HT-29 (cell line): Measurements from ENCODE around the gene FAM131C. TPM values are rescaled to one million over a fixed set of nuclear protein-coding genes. Genes with fewer than 3 reads are reported as not detected.

Experiments
- DNase-seq: peaks from one replicate; pipeline ENCODE4 v3.0.0-alpha.2; 2015; ENCODE audit warnings: low spot score
- total RNA-seq: library from RNA; depleted of rRNA; stranded (reverse); fragments of >200 nt; shearing (Covaris generic); gene quantifications from 2 replicates; pipeline ENCODE4 v1.2.3, GENCODE V29; 2014; rRNA removed

FAM131C gene
- total RNA-seq, 1 experiment from 2014 or later, result 0.43 TPM

DNA sequence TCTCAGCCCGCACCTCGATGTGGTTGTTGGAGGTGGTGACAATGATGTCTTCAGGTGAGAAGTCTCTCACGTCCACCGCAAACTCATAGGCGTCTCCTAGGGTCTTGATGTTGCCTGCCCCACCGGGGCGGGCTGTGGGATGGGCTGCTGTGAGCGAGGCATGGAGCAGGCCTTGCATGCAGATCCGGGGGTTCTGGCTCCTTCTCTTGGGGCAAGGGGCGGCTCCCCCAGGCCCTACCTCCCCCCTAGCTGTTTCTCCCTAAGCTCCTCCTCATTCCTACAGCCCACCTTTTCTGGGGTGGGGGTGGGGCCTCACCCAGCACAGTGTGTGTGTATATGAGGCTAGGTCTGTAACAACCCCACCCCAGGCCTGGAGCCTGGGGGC lies 56.4 kb downstream of the FAM131C start:
- no peak for DNase-seq

DNA sequence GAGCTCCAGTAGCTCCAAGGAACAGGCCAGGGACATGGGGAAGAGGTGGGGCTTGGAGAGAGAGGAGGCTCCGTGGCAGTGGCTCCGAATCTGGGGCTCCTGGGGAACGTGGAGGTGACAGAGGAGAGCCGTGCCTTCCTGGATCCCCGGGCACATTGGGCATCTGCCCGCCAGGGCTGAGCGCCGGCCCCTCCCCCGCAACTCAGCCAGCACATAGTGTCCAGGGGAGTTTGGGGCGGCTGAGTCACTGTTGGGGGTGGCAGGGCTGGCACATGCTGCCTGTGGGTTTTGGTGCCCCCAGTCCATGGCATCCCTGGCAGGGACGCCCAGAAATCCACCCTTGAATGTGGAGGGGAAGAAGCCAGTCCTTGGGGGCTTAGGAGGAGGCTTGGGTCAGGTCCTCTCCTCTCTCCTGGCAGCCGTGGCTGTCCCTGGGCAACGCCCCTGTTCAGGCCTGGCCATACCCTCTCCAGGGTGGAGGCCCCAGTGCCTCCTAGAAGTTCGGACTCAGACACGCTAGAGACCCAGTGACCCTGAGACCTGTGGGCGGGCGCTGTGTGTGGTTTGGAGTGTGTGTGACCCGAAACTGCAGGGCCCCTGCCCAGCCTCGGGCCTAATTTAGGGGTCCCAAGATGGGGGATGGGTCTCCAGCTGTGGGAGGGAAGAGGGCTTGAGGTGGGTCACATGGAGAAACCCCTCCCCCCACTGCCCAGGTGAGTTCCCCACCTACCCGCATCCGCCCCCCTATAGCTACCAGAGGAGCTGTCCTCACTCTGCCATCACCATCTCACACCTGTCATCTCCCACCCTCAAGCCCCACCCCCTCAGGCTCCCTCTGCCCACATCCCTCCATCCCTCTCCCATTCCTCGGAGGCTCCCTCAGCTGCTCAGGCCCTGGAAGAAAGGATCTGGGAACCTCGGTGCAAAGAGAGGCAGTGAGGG lies 57.2 kb downstream of the FAM131C start:
- no peak for DNase-seq

DNA sequence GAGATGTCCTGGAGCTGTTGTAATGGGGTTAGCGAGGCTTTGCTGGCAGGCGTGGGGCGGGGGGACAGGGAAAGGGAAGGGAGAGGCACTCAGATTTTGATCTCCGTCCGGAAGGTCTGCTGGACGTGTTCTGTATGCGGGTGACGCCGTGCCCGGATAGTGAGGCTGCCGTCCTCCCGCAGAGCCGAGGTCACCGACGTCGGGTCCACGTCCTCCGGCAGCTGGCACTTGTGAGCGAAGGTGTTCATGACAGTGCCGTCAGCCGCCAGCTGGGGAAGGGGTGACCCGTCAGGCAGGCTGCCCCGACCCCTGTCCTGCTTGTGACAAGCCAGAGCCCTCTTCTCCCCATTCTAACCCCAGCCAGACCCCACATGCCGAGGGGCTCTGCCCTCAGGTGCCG lies 58.0 kb downstream of the FAM131C start:
- no peak for DNase-seq

DNA sequence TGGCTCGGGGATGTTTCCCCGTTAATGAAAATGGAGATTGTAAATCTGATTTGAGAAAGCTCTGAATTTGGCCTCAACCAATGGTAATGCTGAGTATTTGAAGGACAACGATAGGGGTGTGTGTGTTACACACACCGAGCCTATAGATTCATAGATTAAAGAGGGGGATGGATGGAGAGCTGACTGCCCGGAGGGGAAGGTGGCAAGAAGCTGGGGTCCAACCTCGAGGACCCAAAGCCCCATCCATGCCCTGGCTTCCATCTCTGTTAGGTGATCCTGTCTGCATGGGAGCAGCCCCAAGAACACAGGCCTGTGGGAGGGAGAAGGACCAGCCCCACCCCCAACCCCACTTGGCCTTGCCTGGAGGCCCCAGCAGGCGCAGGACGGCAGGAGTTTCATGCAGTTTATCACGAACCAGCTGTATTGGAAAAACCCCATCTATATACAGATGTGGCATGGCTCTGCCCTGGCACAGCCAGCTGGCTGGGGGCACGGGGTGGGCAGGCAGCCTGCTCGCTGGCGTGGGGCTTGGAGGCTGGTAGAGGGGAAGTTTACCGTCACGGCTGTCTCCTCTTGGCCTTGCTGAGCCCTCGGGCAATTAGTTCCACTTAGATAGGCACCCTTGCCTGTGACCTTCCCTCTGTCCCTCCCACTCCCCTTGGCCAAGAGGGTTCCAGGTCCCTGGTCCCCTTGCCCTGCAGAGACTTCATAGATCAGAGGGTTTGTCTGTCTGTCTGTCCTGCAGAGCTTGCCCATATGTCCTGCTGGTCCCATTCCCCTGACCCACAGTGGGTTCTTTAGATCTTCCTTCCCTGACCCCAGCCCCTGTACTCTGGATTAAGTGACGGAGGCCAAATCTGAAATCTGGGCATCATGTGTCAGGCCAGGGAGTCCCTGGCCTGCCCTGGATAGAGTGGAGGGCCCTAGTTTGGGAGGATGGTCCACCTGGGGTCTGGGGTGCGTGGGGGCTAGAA lies 58.7 kb downstream of the FAM131C start:
- DNase-seq, result no peak

DNA sequence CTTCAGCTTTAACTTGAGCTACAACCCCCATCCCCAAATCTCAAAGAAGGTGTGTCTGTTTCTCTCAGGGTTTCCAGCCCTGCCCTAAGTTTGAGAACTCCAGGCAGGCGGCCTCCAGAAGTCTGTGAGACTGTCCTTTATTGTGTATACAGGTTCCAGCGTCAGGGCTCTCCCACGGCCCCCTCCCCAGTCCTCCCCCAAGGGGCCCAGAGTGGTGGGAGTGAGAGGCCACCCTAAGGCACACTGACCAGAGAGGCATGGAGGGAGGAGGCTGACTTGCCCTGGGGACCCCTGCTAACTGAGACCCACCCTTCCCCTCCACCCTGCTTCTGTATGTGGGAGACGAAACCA lies 59.6 kb downstream of the FAM131C start:
- DNase-seq, result no peak

DNA sequence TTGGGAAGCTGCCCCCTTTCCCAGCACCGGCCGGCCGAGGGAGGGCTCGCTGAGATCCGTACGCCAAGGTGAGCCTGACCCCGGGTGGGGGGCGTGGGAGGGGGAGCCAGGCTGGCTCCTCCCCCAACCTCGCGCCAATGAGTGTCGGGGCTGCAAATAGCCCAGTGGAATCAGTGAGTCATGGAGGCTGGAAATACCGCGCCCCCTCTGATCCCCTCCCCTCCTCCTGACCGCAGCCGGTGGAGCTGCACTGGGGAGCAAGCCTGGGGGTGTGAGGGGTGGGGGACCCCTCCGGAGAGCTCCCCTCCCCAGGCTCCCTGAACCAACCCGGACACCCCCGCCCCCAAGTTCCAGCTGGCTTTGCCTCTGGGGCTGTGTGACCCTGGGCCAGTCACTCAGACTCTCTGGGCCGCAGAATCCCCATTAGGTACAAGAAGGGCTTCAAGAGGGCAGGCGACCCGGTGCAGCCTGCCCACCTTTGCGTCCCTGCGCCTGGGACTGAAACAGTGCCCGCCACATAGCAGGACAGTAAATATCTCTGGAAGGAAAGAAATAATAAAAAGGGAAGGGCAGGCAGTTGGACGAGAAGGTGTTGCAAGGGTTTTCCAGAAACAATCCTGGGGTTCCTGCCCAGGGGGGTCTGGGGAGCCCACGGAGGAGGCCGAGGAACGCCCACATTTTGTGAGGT lies 60.1 kb downstream of the FAM131C start:
- no peak for DNase-seq

DNA sequence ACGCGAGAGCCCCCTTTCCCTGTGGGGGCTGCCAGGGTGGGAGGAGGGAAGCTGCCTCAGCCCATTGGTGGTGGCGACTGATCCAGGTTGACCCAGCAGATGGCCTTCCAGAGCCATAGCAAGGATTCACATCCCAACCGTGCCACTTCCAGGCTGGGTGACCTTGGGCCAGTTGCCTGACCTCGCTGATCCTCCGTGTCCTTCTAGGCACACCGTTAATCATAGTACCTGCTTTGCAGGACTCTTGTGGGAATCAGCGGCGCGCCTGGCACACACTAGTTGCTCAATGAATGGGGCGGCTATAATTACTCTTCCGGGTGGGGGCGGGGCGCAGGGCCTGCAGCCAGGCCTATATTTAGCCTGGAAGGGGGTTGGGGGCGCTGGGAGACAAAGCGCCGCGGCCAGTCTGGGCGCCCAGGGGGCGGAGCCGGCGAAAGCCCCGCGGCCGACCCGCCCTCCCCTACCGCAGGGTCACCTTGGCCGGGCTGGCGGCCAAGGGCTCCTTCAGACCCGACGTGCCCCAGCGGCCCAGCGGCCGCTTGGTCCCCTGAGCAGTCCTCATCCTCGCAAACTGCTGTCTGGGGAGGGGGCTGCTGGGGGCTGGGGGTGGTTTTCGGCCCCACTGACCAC lies 60.7 kb downstream of the FAM131C start:
- no peak for DNase-seq

DNA sequence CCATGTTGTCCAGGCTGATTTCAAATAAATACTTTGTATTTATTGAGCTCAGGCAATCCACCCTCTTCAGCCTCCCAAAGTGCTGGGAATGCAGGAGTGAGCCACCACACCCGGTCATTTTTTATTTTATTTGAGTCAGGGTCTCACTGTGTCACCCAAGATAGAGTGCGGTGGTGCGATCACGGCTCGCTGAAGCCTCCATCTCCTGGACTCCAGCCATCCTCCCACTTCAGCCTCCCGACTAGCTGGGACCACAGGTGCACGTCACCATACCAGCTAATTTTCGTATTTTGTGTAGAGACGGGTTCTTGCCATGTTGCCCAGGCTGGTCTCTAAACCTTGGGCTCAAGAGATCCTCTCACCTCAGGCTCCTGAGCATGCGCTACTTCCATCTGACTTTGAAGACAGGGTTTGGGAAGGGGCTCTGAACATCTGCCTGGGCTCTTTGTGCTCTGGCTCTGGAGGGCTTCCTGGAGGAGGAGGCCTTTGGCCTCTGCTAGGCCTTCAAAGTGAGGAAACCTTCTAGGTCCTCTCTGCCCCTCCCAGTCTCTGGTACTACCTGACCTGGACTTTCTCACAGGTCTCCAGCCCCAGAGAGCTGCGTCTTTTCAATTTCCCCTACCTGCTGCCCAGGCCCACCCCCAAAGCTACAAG lies 61.4 kb downstream of the FAM131C start:
- no peak for DNase-seq

DNA sequence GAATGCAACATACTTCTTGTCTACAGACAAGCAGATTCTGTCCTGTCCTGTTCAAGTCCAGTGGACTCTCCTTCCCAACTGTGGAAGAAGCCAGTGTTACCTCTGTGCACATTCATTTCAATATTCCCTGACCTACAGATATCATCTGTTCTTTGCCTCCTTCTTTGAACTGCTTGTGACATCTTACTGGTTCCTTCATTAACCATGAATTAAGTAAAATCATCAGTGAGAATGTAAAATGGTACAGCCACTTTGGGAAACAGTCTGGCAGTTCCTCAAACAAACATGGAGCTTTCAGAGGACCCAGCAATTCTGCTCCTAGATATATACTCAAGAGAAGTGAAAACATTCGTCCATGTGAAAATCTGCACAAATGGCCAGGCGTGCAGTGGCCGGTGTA lies 62.6 kb downstream of the FAM131C start:
- DNase-seq, result no peak

DNA sequence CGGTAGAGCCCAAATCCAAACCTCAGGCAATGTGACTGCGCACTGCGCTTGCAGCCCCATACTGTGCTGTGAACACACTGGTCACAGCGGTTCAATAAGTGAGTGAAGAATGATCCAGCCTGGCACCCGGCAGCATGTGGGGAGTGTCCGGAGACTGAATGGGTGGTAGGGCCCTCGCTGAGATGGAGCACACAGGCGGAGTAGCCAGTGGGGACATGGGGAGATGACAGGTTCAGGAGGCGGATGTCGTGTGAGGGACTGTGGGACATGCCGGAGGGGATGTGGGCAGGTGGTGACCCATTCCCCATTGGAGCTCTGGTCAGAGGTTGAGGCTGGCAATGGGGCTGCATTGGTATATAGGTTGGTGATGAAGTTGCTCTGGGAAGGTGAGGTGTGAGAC lies 63.8 kb downstream of the FAM131C start:
- no peak for DNase-seq

DNA sequence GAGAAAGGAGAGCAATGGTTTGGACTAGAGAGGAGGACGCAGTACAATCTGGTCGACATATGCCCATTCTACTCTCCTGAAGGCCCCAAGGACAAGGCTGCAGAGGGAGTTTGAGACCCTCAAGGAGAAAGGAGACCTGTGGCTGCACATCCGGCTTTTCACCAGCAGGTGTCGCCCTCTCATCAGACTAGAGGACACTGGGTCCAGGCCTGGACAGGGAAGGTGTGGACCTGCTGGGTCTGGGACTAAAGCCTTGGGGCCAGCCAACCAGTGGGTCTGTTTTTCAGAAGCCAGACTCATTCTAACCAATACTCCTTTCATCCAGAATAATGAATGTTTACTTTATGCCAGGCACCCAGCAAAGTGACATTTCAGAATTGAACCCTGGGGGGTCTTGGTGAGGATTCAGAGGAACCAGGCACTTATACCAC lies 64.4 kb downstream of the FAM131C start:
- peak; percentile 89 for DNase-seq

Other genes starting within 250 kb of the FAM131C start
- gene SPEN, start 225.9 kb downstream of the FAM131C start, total RNA-seq, result 17.1 and 20.1 TPM in 2 replicates
- gene ZBTB17, start 97.5 kb downstream of the FAM131C start, total RNA-seq, result 44.1 and 45.5 TPM in 2 replicates
- gene SRARP, start 69.4 kb downstream of the FAM131C start, total RNA-seq, result not detected in 2 replicates
- not detected in 2 replicates for gene HSPB7, start 55.6 kb downstream of the FAM131C start, total RNA-seq
- gene CLCNKA, start 51.6 kb downstream of the FAM131C start, total RNA-seq, result not detected in 2 replicates
- not detected in 2 replicates for gene CLCNKB, start 29.9 kb downstream of the FAM131C start, total RNA-seq
- gene EPHA2, start 82.4 kb upstream of the FAM131C start, total RNA-seq, result 302 and 331 TPM in 2 replicates
- gene ARHGEF19, start 139.0 kb upstream of the FAM131C start, total RNA-seq, result 15.8 and 15.9 TPM in 2 replicates
- gene CPLANE2, start 163.5 kb upstream of the FAM131C start, total RNA-seq, result 16.3 and 25.7 TPM in 2 replicates